K562 (cell line): ENCODE results near the gene ZNF121. TPM values are rescaled to one million over a fixed set of nuclear protein-coding genes. Genes with fewer than 3 reads are reported as not detected.

ENCODE experiments used
- ATAC-seq: fragments of 200-7000 bp; cut with Tn5 transposase; 3 replicates; pipeline ENCODE4 v1.9.1; 2020; ENCODE audit warnings: moderate library complexity
- BruUV-seq: library from RNA; stranded (reverse); fragments of 400-500 nt; replicated peaks from 2 replicates; lab custom pipeline; 2021; lab: Mats Ljungman, UMichigan
- CTCF ChIA-PET: fragments of 300-600 bp; formaldehyde crosslinking; extraction: SDS; loops from one replicate; lab custom pipeline; 2021; ENCODE audit warnings: low intra/inter-chr PET ratio; lab: Yijun Ruan, JAX
- POLR2A ChIA-PET: fragments of 300-600, 350-650 bp; sonication (Branson Sonifier 250); formaldehyde crosslinking; extraction: SDS; loops from one replicate; lab custom pipeline; 2021; ENCODE audit warnings: antibody characterized with exemption, inconsistent platforms; lab: Yijun Ruan, JAX
- DNase-seq, 4 experiments: peaks; one replicate each; pipeline versions ENCODE4 v3.0.0 to v3.0.0-alpha.2; 2011 to 2018; ENCODE audit warnings: low spot score in 3 of 4, mixed read lengths in 3 of 4; ENCODE audit errors: extremely low read depth in 1 of 4
- FAIRE-seq: peaks from 2 replicates; lab custom pipeline; 2011; peaks lifted over from hg19 to GRCh38; lab: Jason Lieb, UNC
- H2AFZ ChIP-seq: 2 replicates; pipeline ENCODE4 v1.6.0; 2011; ENCODE audit warnings: low read depth, low read length, control low read depth, inconsistent platforms
- H3K27ac ChIP-seq: fragments of 200-600 bp; 3 replicates; pipeline ENCODE4 v1.8.0; 2011; ENCODE audit warnings: low read depth, mild to moderate bottlenecking, control low read depth, inconsistent platforms, low read length, moderate library complexity, mixed read lengths; ENCODE audit errors: extremely low read depth
- H3K27me3 ChIP-seq, 2 experiments: fragments of 300-600 bp in 1 of 2; 2 replicates in 1 of 2; 3 replicates in 1 of 2; pipeline versions ENCODE4 v1.6.0 to v1.8.0; 2011; ENCODE audit warnings: inconsistent platforms in 2 of 2, low read length in 2 of 2, mild to moderate bottlenecking in 1 of 2, mixed read lengths in 1 of 2, moderate library complexity in 1 of 2; ENCODE audit not compliant: control insufficient read depth in 2 of 2, insufficient read depth in 2 of 2
- H3K36me3 ChIP-seq: fragments of 300-600 bp; 3 replicates; pipeline ENCODE4 v1.8.0; 2011; ENCODE audit warnings: mild to moderate bottlenecking, low read length, inconsistent platforms; ENCODE audit not compliant: control insufficient read depth, insufficient read depth
- H3K4me1 ChIP-seq, 2 experiments: fragments of 200-600 bp in 1 of 2; replicated peaks in 1 of 2; 2 replicates in 1 of 2; 3 replicates in 1 of 2; pipeline versions ENCODE4 v1.5.1 to v1.8.0; 2011; ENCODE audit warnings: inconsistent platforms in 2 of 2, low read length in 2 of 2, mild to moderate bottlenecking in 1 of 2, mixed read lengths in 1 of 2, moderate library complexity in 1 of 2; ENCODE audit not compliant: control insufficient read depth in 2 of 2, insufficient read depth in 2 of 2
- H3K4me2 ChIP-seq: 2 replicates; pipeline ENCODE4 v1.6.1; 2011; ENCODE audit warnings: low read length, control low read depth, inconsistent platforms, mixed read lengths; ENCODE audit not compliant: insufficient read depth
- H3K4me3 ChIP-seq: fragments of 200-600 bp; sonication (generic), shearing (Covaris generic); 2 replicates; pipeline ENCODE4 v1.5.1; 2016; ENCODE audit warnings: control low read depth, inconsistent platforms
- H3K79me2 ChIP-seq: fragments of 200-600 bp; 3 replicates; pipeline ENCODE4 v1.8.0; 2011; ENCODE audit warnings: low read length, inconsistent platforms; ENCODE audit not compliant: control insufficient read depth, insufficient read depth
- H3K9ac ChIP-seq, 2 experiments: 2 replicates each; pipeline versions ENCODE4 v1.6.0 to v1.6.1; 2011; ENCODE audit warnings: low read depth in 2 of 2, low read length in 2 of 2, control low read depth in 1 of 2, inconsistent platforms in 1 of 2, mild to moderate bottlenecking in 1 of 2, mixed read lengths in 1 of 2; ENCODE audit not compliant: insufficient read depth in 1 of 2
- H3K9me1 ChIP-seq: one replicate; pipeline ENCODE4 v1.6.0; 2011; ENCODE audit warnings: inconsistent platforms, mild to moderate bottlenecking, low read length, moderate library complexity; ENCODE audit not compliant: control insufficient read depth, insufficient read depth
- H3K9me3 ChIP-seq: replicated peaks from 2 replicates; pipeline ENCODE4 v1.5.1; 2011; ENCODE audit warnings: low read depth, low read length, inconsistent platforms; ENCODE audit not compliant: control insufficient read depth, insufficient read depth
- H4K20me1 ChIP-seq: replicated peaks from 2 replicates; pipeline ENCODE4 v1.6.1; 2011; ENCODE audit warnings: low read length, inconsistent platforms, mixed read lengths; ENCODE audit not compliant: control insufficient read depth, insufficient read depth
- ATF3 ChIP-seq, 2 experiments: fragments of 450-650 bp in 1 of 2; sonication (generic) in 1 of 2; formaldehyde crosslinking in 1 of 2; IDR thresholded peaks in 1 of 2; conservative IDR thresholded peaks in 1 of 2; 2 replicates each; pipeline versions ENCODE4 v1.6.1 to v1.8.1; 2016 to 2023; ENCODE audit warnings: mild to moderate bottlenecking in 2 of 2, moderate library complexity in 2 of 2, inconsistent platforms in 1 of 2, missing genetic modification reagents in 1 of 2
- BRCA1 ChIP-seq, 2 experiments: fragments of 450-650 bp in 1 of 2; sonication (generic) in 1 of 2; formaldehyde crosslinking in 1 of 2; IDR thresholded peaks; 2 replicates each; pipeline versions ENCODE4 v1.5.0 to v1.6.1; 2017 to 2020; ENCODE audit warnings: mild to moderate bottlenecking in 1 of 2, missing genetic modification reagents in 1 of 2
- E2F4 ChIP-seq: sonication (generic); formaldehyde crosslinking; IDR thresholded peaks from 2 replicates; pipeline ENCODE4 v1.8.0; 2022; ENCODE audit warnings: mild to moderate bottlenecking, low read depth, missing genetic modification reagents
- HMBOX1 ChIP-seq: sonication (generic); IDR thresholded peaks from 2 replicates; pipeline ENCODE4 v1.6.1; 2016
- HNRNPUL1 ChIP-seq: fragments of 200-400 bp; formaldehyde crosslinking; IDR thresholded peaks from 2 replicates; pipeline ENCODE4 v1.6.1; 2017; ENCODE audit warnings: low read length
- ZNF175 ChIP-seq: fragments of 200-800 bp; sonication (Bioruptor generic); IDR thresholded peaks from 2 replicates; pipeline ENCODE4 v1.6.1; 2016; ENCODE audit warnings: low read depth, mild to moderate bottlenecking, missing genetic modification characterization, missing compliant biosample characterization
- ZNF766 ChIP-seq: fragments of 200-800 bp; sonication (Bioruptor generic); conservative IDR thresholded peaks from 2 replicates; pipeline ENCODE4 v1.6.1; 2016; ENCODE audit warnings: missing genetic modification characterization, missing compliant biosample characterization
- WGBS: fragments of 100-300 bp; shearing (Covaris generic); methylation state at CpG from one replicate; pipeline ENCODE4 v1.1.6; 2016; ENCODE audit warnings: low coverage, mixed read lengths; ENCODE audit not compliant: insufficient coverage; ENCODE audit errors: missing lambda C conversion rate; 5-methylcytosine and 5-hydroxymethylcytosine counted together
- in situ Hi-C: fragments of 300-500 bp; cut with MboI; formaldehyde crosslinking; loops from 4 replicates; pipeline ENCODE4 v1.15.0; 2018; ENCODE audit warnings: inconsistent platforms, mixed read lengths
- intact Hi-C: fragments of 100-400 bp; cut with micrococcal nuclease; formaldehyde crosslinking; loops from 2 replicates; pipeline ENCODE4 v1.14.2; 2022
- polyA plus RNA-seq, 8 experiments: library from polyadenylated mRNA; depleted of rRNA in 4 of 8; stranded (reverse) in 5 of 8; unstranded in 3 of 8; fragments of >200 nt; fragmentation: Nextera tagmentation in 2 of 8; fragmentation: Illumina TruSeq in 1 of 8; extraction: Ambion mirVana in 2 of 8; extraction: Trizol in 1 of 8; gene quantifications; 2 replicates each; pipeline versions ENCODE4 v1.2.1 to v1.2.3, GENCODE V29; 2011 to 2014; ENCODE audit warnings: inconsistent platforms in 1 of 8, missing spikeins in 1 of 8
- total RNA-seq, 7 experiments: library from RNA; depleted of rRNA in 6 of 7; stranded (reverse); fragments of >200 nt in 6 of 7; fragmentation: Illumina TruSeq in 2 of 7; extraction: Trizol in 2 of 7; gene quantifications; 2 replicates each; pipeline versions ENCODE4 v1.2.1 to v1.2.3, GENCODE V29; 2011 to 2021; ENCODE audit warnings: low replicate concordance in 1 of 7

ZNF121 gene
- total and polyA plus RNA-seq, 9 of the 15 experiments (the other 6 are each of a cell fraction or from before 2014, with no cell fraction given), result 14.6 to 115 (median 33.4) TPM

GRCh38 chr19:9531933-9532332 lies 52.4 kb downstream of the ZNF121 start:
- WGBS, result 91% methylated on average over 4 of the region's 4 CpGs

More at GRCh38 chr19:9531933-9532332, 52.4 kb downstream of the ZNF121 start:
- no peak overlapping the region for H3K4me2 ChIP-seq
- H3K9ac ChIP-seq, result no peak overlapping the region
- ChIA-PET CTCF (no interaction called here), POLR2A (no interaction called here)
- no peak for TF ChIP-seq E2F4 (CRISPR knock-in tag)
- no peak for TF ChIP-seq HMBOX1
- no peak for TF ChIP-seq ZNF766 (CRISPR knock-in tag)
- TF ChIP-seq ZNF175, result no peak
- no peak for TF ChIP-seq BRCA1 (IDR thresholded peaks at IDR 0.05)
- TF ChIP-seq BRCA1 (CRISPR knock-in tag; IDR thresholded peaks at IDR 0.05), result no peak
- peak; percentile 28; the same call in 1 of the 2 replicates for TF ChIP-seq ATF3 (IDR thresholded peaks at IDR 0.05)
- TF ChIP-seq ATF3 (CRISPR knock-in tag; conservative IDR thresholded peaks at IDR 0.05), result no peak
- no peak for TF ChIP-seq HNRNPUL1
- no peaks in the 10 kb centered on the region for H4K20me1 ChIP-seq
- H3K27ac ChIP-seq, result no peak overlapping the region
- no peaks in the 10 kb centered on the region for H3K4me1 ChIP-seq
- H3K36me3 ChIP-seq, result peaks cover 81% of the 10 kb centered on the region
- FAIRE-seq, result no peak
- H3K9me1 ChIP-seq, result no peaks in the 10 kb centered on the region
- no peak overlapping the region for H2AFZ ChIP-seq
- H3K79me2 ChIP-seq, result no peaks in the 10 kb centered on the region
- no TSS peak for BruUV-seq
- H3K4me3 ChIP-seq, result no peak overlapping the region
- no peaks in the 10 kb centered on the region for H3K27me3 ChIP-seq
- no peak for ATAC-seq
- DNase-seq, result no peak
- in situ Hi-C loops (no loop called here), intact Hi-C loops (no loop called here)
- H3K9me3 ChIP-seq, result peaks cover 41% of the 10 kb centered on the region
